ENCODE measurements around the gene SBSN.
"Not testable (repeated sequence)": the region's sequence is repeated elsewhere in the genome, so short reads cannot be mapped to it uniquely, and the experiment has no call there.

Gene SBSN

DNA sequence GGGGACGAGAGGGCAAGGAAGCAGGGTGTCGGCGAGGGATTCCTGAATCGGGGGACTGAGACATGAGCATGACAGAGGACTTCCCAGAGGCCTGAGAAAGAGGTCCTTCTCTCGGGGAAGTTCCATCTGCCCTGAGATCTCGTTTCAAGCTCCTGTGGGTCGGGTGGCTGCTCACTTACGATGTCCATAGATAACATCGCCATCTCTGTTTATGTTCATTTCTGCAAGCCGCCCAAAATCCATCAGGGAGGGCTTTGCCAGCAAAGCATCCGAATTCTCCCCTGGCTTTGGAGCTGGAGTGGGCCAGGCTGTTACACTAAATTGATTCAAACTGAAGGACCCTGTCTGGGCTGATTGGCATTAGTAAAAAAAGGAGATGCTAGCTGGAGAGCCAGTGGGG is 20.6 kb downstream of the SBSN start:
- DNase-seq (ENCODE audit: low spot score), result no peak

GRCh38 chr19:35506011-35506410 is 22.1 kb downstream of the SBSN start:
- DNase-seq (ENCODE audit: low spot score), result no peak

GRCh38 chr19:35502751-35503150 is 25.4 kb downstream of the SBSN start:
- no peak for DNase-seq (ENCODE audit: low spot score)

DNA sequence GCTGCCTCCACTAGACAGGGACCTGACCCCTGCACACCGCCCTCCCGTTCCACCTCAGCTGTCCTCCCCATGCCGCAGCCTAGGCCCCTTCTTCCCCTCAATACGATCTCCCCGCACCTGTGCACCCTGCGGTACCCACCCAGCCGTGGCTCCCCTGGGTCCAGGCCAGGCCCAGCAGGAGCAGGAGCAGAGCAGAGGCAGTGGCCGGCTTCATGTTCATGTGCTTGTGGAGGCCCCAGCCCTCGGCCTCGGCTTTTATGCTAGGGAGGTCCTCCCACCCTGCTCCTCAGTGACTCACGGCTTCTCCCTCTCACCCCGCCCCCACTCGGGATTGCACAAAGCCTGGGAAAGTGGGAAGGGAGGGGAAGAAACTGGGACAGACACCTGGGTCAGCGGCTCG is 26.4 kb downstream of the SBSN start:
- no peak for DNase-seq (ENCODE audit: low spot score)

- no peak for DNase-seq (ENCODE audit: low spot score)
Observed at GRCh38 chr19:35500611-35501010, 27.5 kb downstream of the SBSN start.

DNA sequence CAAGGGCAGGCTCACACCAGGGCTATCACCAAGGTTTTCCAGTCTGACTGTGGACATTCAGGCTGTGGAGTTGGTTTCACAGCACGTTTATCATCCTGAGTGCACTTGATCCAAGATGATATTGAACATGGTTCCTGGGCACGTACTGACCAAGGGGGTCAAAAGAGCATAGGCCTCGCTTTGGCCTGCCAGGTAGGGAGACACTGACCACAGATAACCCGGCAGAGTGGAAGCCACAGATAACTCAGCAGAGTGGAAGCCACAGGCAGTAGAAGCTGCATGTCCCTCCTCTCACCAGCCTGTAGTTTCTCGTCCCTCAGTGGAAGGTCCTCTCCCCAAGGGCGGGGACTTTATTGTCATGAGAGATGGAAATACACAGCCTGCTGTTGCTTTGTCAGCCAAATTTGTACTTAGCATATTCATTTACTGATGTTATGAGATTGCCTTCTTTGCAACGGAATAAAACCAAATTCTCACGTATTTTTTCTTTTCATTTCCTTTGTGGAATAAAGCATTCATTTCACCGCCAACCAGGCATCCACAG is 29.1 kb downstream of the SBSN start:
- no peak for DNase-seq (ENCODE audit: low spot score)

DNA sequence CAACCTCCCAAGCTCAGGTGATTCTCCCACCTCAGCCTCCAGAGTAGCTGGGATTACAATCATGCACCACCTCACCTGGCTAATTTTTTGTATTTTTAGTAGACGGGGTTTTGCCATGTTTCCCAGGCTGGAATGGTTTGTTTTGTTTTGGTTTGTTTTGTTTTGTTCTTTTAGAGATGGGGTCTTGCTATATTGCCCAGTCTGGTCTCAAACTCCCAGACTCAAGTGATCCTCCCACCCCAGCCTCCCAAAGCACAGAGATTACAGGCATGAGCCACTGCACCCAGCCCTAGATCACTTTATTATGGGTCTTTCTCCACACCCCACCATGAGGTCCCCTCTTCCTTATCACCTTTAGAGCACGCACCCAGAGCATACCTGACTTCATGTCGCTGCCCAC is 29.9 kb downstream of the SBSN start:
- DNase-seq (ENCODE audit: low spot score), result no peak

GRCh38 chr19:35497406-35497805 is 30.7 kb downstream of the SBSN start:
- DNase-seq (ENCODE audit: low spot score), result no peak

DNA sequence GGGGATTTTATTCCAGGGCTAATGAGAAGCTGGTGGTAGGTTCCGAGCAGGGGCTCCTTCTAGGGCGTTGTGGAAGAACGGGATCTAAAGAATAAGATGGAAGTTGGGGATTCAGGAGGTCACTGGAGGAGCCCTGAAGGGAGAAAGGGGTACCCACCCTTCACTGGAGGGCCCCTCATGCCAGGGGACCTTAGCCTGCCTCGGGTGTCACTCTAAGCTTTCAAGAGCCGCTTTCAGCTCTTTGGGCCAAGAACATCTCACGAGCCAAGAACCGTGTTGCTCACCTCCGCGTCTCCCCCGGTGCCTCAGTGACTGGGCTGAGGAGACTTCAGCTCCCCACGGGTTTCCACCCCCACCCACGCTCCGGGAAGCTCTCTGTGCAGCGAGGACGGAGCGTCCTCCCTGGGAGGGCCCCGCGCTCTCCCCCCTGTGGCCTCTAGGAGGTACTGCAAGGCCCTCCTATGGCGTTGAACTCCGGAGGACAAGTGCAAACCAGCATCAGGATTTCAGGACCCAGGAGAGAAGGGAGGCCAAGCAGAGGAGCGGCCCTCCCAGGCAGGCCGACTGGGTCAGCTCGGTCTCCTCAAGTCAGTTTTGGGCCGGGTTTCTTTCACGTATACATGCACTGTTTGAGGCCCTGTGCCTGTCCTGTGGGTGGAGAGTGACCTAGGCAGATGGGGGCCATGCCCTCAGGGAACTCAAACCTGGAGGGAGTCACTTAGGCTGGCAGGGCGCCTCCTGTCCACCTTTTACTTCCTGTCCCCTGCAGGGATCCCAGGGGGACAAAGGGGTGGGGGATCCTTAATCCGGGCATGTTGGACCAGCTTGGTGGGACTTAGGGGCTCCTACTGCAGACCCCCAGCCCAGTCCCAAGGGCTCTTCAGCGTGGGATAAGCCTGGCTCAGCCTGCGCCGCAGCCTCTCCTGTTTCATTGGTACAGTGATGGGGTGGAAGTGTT is 32.7 kb downstream of the SBSN start:
- DNase-seq (ENCODE audit: low spot score), result peak; percentile 93

- no peak for DNase-seq (ENCODE audit: low spot score)
Observed at GRCh38 chr19:35493971-35494370, 34.1 kb downstream of the SBSN start.

DNA sequence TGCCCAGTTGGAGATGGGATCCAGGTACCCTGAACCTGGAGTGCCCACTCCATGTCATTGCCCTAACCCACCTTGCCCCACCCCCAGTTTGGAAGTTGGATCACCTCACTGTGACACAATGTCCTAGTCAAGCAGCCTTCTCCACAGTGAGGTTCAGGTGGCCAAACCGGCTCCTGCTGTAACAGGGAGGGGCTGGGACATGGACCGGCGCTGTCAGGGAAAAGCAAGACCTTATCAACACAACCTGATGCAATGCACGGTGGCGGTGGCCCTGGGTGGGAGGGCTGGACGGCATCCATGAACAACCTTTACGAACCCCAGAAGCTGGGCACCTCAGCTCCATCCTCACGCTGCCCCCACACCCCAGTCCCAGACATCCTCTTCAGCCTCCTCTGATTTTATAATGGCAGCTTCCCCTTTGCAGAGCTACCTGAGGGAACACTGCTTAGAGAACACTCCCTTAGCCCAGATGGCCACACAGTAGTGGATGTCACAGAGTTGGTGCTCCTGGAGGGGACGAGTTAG is 36.2 kb downstream of the SBSN start:
- DNase-seq (ENCODE audit: low spot score), result no peak

- DNase-seq (ENCODE audit: low spot score), result no peak
Observed at GRCh38 chr19:35490364-35490763, 37.7 kb downstream of the SBSN start, which contains the start of gene KRTDAP. TSS of gene KRTDAP (minus strand) at chr19:35490464. CDS start at chr19:35490442, 22 bp downstream.

- DNase-seq (ENCODE audit: low spot score), result no peak
Observed at GRCh38 chr19:35488677-35489076, 39.4 kb downstream of the SBSN start.

- no peak for DNase-seq (ENCODE audit: low spot score)
Observed at GRCh38 chr19:35487656-35488182, 40.4 kb downstream of the SBSN start.

- DNase-seq (ENCODE audit: low spot score), result no peak
Observed at GRCh38 chr19:35486268-35486708, 41.8 kb downstream of the SBSN start.

- DNase-seq (ENCODE audit: low spot score), result no peak
Observed at GRCh38 chr19:35484252-35485036, 43.7 kb downstream of the SBSN start.

DNA sequence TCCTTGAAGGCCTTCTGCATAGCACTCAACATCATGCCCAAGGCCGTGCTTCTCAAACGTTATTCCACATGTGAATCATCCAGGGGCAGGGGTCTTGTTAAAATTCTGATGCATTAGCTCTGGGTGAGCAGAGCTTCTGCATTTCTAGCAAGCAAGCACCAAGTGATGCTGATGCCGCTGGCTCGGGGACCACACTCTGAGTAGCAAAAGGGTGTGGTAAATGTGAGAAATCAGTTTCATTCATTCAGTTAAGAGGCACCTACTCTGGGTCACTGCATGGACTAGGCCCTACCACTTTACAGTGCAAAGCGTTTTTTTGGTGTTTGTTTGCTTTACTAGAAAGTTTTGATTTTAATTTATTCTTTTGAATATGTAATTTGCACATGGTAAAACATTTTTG is 45.0 kb downstream of the SBSN start:
- DNase-seq (ENCODE audit: low spot score), result no peak

- no peak for DNase-seq (ENCODE audit: low spot score)
Observed at GRCh38 chr19:35478794-35479677, 49.1 kb downstream of the SBSN start.

- no peak for DNase-seq (ENCODE audit: low spot score)
Observed at GRCh38 chr19:35476149-35476548, 52.0 kb downstream of the SBSN start.

- not testable (repeated sequence) for DNase-seq (ENCODE audit: low spot score)
Observed at GRCh38 chr19:35474594-35474993, 53.5 kb downstream of the SBSN start.

DNA sequence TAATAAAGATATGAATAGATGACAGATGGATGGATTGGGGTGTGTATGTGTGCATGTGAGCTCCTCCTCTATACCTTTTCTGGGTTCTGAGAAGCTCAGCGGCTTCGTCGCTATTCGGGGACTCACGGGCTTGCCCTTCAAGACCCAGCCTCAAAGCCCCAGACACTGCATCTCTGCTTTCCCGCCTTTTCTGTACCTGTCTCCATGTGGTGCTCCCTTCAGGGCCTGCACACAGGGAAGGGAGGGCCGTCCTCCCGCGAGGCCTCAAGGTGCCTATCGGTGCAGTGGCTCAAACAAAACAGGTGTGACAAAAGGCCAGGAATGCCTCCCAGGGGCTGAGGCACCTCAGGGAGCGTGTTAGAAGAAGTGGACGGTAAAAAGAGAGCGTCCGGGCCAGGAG is 54.0 kb downstream of the SBSN start:
- no peak for DNase-seq (ENCODE audit: low spot score)
